ENCODE results near the gene IFTAP. TPM values are rescaled to one million over a fixed set of nuclear protein-coding genes. Genes with fewer than 3 reads are reported as not detected.

IFTAP gene
- polyA plus RNA-seq, 1 of the 3 experiments (the other 2 are of a cell fraction), result 21.8 TPM

DNA sequence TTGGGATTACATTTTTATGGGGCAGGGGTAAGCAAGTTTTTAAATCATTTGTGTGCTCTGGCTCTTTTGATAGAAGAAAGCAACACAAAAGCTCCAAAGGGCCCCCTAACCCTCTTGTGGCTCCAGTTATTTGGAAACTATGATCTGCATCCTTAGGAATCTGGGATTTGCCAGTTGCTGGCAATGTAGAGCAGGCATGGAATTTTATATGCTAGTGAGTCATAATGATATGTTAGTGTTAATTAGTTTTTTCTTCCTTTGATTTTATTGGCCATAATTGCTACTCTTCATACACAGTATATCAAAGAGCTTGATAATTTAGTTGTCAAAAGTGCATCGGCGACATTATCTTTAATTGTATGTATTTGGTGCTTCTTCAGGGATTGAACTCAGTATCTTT is 16.4 kb upstream of the IFTAP start:
- H2AFZ ChIP-seq (ENCODE audit: low read depth), result peak overlapping the region; percentile 8; the same call in 1 of the 2 replicates
- H3K27ac ChIP-seq (ENCODE audit: low read depth in 2 of 2, low read length in 1 of 2), result peak overlapping the region; percentile 60 to 87
- ChIA-PET CTCF (interaction anchor here (1.5 to 5.4 kb wide), 2 partner anchors 12 kb away, joined by 3 to 58 read pairs; partner anchors contain the start of gene RAG1), POLR2A (no interaction called here)
- H3K36me3 ChIP-seq (replicated peaks in 1 of 2; ENCODE audit: control insufficient read depth in 1 of 2, insufficient read depth in 2 of 2, low read length in 1 of 2), result no peaks in the 10 kb centered on the region
- H3F3A ChIP-seq (replicated peaks; ENCODE audit: insufficient read depth), result peaks cover 5% of the 10 kb centered on the region
- 67% methylated on average over 2 of the region's 2 CpGs for WGBS (ENCODE audit: low lambda C conversion rate)
- peak overlapping the region; percentile 47 for H3K4me2 ChIP-seq
- no peaks in the 10 kb centered on the region for H3K9me3 ChIP-seq
- no peak overlapping the region for H3K9ac ChIP-seq
- no peaks in the 10 kb centered on the region for H4K20me1 ChIP-seq (ENCODE audit: insufficient read depth)
- H3K79me2 ChIP-seq (ENCODE audit: insufficient read depth), result no peaks in the 10 kb centered on the region
- H3K4me1 ChIP-seq (ENCODE audit: control insufficient read depth in 1 of 2, insufficient read depth in 2 of 2, low read depth in 1 of 2, low read length in 1 of 2), result peaks cover 23 to 30% of the 10 kb centered on the region in 2 experiments; a peak in 3 of 4 replicates
- H3K27me3 ChIP-seq (ENCODE audit: insufficient read depth), result no peaks in the 10 kb centered on the region
- TF ChIP-seq PBX3 (IDR thresholded peaks at IDR 0.05), result peak; percentile 77
- TF ChIP-seq GABPA (IDR thresholded peaks at IDR 0.05; ENCODE audit: low read depth), result no peak
- TF ChIP-seq RXRA (IDR thresholded peaks at IDR 0.05; ENCODE audit: borderline replicate concordance, low read depth), result 0 out of 2 replicates have a peak, but pooled peaks have one; percentile 22
- peak; percentile 76; the same call in 1 of the 2 replicates for TF ChIP-seq FOSL2 (IDR thresholded peaks at IDR 0.05; ENCODE audit: borderline replicate concordance, low read depth)
- TF ChIP-seq FOXM1 (IDR thresholded peaks at IDR 0.05; ENCODE audit: low read depth), result no peak
- no peak; the same call in 1 of the 2 replicates for TF ChIP-seq POLR2AphosphoS5 (IDR thresholded peaks at IDR 0.05; ENCODE audit: low read depth, low read length)
- peak; percentile 60 for TF ChIP-seq TCF12 (IDR thresholded peaks at IDR 0.05)
- TF ChIP-seq NFIC (IDR thresholded peaks at IDR 0.05; ENCODE audit: borderline replicate concordance), result peak; percentile 62
- TF ChIP-seq TEAD4 (IDR thresholded peaks at IDR 0.05; ENCODE audit: borderline replicate concordance, insufficient read depth), result peak; percentile 78
- TF ChIP-seq EP300 (IDR thresholded peaks at IDR 0.05; ENCODE audit: borderline replicate concordance in 1 of 2, low read depth in 1 of 2, low read length in 1 of 2), result peak in 1 of 2 experiments; percentile 78; a peak in 1 of 4 replicates
- peak; percentile 58; the same call in 1 of the 2 replicates for TF ChIP-seq MEF2A (IDR thresholded peaks at IDR 0.05; ENCODE audit: borderline replicate concordance, low read depth)
- peak; percentile 83 for TF ChIP-seq JUND (IDR thresholded peaks at IDR 0.05)
- H3K4me3 ChIP-seq (ENCODE audit: low read depth in 2 of 2, low read length in 1 of 2), result no peak overlapping the region
- DNase-seq, result no peak
- no peaks in the 10 kb centered on the region for H3K9me2 ChIP-seq

DNA sequence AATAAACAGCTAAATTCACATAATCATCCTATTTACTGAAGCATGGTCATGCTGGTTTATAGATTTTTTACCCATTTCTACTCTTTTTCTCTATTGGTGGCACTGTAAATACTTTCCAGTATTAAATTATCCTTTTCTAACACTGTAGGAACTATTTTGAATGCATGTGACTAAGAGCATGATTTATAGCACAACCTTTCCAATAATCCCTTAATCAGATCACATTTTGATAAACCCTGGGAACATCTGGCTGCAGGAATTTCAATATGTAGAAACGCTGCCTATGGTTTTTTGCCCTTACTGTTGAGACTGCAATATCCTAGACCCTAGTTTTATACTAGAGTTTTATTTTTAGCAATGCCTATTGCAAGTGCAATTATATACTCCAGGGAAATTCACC is 15.8 kb upstream of the IFTAP start:
- Histone ChIP-seq H3K79me2 (ENCODE audit: insufficient read depth) (no peaks in the 10 kb centered on the region), H3K36me3 (replicated peaks in 1 of 2; ENCODE audit: control insufficient read depth in 1 of 2, insufficient read depth in 2 of 2, low read length in 1 of 2) (no peaks in the 10 kb centered on the region), H3K27ac (ENCODE audit: low read depth in 2 of 2, low read length in 1 of 2) (peak overlapping the region; percentile 60 to 87; a peak in 3 of 4 replicates), H3K9me3 (no peaks in the 10 kb centered on the region), H3K4me2 (peak overlapping the region; percentile 47; the same call in 1 of the 2 replicates), H3K4me3 (ENCODE audit: low read depth in 2 of 2, low read length in 1 of 2) (no peak overlapping the region), H3K9ac (no peak overlapping the region), H4K20me1 (ENCODE audit: insufficient read depth) (no peaks in the 10 kb centered on the region), H3K4me1 (ENCODE audit: control insufficient read depth in 1 of 2, insufficient read depth in 2 of 2, low read depth in 1 of 2, low read length in 1 of 2) (peaks cover 23 to 30% of the 10 kb centered on the region in 2 experiments; a peak in 3 of 4 replicates), H2AFZ (ENCODE audit: low read depth) (0 out of 2 replicates have a peak overlapping the region, but pooled peaks have one; percentile 38), H3K27me3 (ENCODE audit: insufficient read depth) (no peaks in the 10 kb centered on the region), H3F3A (replicated peaks; ENCODE audit: insufficient read depth) (peaks cover 5% of the 10 kb centered on the region), H3K9me2 (no peaks in the 10 kb centered on the region)
- POLR2A ChIA-PET, result no interaction called here
- DNase-seq, result peak; percentile 24
- CTCF ChIA-PET, result interaction anchor here (1.5 to 5.4 kb wide), 2 partner anchors 12 to 13 kb away, joined by 3 to 58 read pairs; partner anchors contain the start of gene RAG1
- WGBS (ENCODE audit: low lambda C conversion rate), result 0% methylated on average over 1 of the region's 1 CpG
- TF ChIP-seq TEAD4 (IDR thresholded peaks at IDR 0.05; ENCODE audit: borderline replicate concordance, insufficient read depth), result no peak; the same call in 1 of the 2 replicates
- peak; percentile 72 for TF ChIP-seq GATA2 (CRISPR knock-in tag; IDR thresholded peaks at IDR 0.05)
- no peak for TF ChIP-seq FOXM1 (IDR thresholded peaks at IDR 0.05; ENCODE audit: low read depth)
- no peak for TF ChIP-seq ZBTB33 (IDR thresholded peaks at IDR 0.05; ENCODE audit: borderline replicate concordance, low read depth)
- TF ChIP-seq RAD21 (IDR thresholded peaks at IDR 0.05; ENCODE audit: low read length), result 0 out of 2 replicates have a peak, but pooled peaks have one; percentile 2
- no peak for TF ChIP-seq TCF12 (IDR thresholded peaks at IDR 0.05)
- no peak for TF ChIP-seq MXI1 (IDR thresholded peaks at IDR 0.05; ENCODE audit: low read depth, low read length)
- no peak for TF ChIP-seq IRF3 (IDR thresholded peaks at IDR 0.05; ENCODE audit: low read depth, low read length)
- TF ChIP-seq JUND (IDR thresholded peaks at IDR 0.05), result 0 out of 2 replicates have a peak, but pooled peaks have one; percentile 3
- no peak for TF ChIP-seq PBX3 (IDR thresholded peaks at IDR 0.05)
- TF ChIP-seq, protein P1, sequence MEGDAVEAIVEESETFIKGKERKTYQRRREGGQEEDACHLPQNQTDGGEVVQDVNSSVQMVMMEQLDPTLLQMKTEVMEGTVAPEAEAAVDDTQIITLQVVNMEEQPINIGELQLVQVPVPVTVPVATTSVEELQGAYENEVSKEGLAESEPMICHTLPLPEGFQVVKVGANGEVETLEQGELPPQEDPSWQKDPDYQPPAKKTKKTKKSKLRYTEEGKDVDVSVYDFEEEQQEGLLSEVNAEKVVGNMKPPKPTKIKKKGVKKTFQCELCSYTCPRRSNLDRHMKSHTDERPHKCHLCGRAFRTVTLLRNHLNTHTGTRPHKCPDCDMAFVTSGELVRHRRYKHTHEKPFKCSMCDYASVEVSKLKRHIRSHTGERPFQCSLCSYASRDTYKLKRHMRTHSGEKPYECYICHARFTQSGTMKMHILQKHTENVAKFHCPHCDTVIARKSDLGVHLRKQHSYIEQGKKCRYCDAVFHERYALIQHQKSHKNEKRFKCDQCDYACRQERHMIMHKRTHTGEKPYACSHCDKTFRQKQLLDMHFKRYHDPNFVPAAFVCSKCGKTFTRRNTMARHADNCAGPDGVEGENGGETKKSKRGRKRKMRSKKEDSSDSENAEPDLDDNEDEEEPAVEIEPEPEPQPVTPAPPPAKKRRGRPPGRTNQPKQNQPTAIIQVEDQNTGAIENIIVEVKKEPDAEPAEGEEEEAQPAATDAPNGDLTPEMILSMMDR (IDR thresholded peaks at IDR 0.05), result no peak
- no peak for TF ChIP-seq CHD2 (IDR thresholded peaks at IDR 0.05; ENCODE audit: low read length, partially characterized antibody)
- TF ChIP-seq FOSL2 (IDR thresholded peaks at IDR 0.05; ENCODE audit: borderline replicate concordance, low read depth), result no peak
- TF ChIP-seq ELF1 (IDR thresholded peaks at IDR 0.05), result no peak
- TF ChIP-seq RXRA (IDR thresholded peaks at IDR 0.05; ENCODE audit: borderline replicate concordance, low read depth), result no peak

Measured in SK-N-SH (cell line).